Measurements from ENCODE around the gene CIRBP. TPM values are rescaled to one million over a fixed set of nuclear protein-coding genes. Genes with fewer than 3 reads are reported as not detected.

The CIRBP gene
- total and polyA plus RNA-seq, 9 of the 15 experiments (the other 6 are each of a cell fraction or from before 2014, with no cell fraction given): 20.5 to 327 (median 176) TPM

GRCh38 chr19:1269065-1269477 is at the start of gene CIRBP (continued):
- TF ChIP-seq FOXK2 (conservative IDR thresholded peaks at IDR 0.05 in 1 of 2, IDR thresholded peaks at IDR 0.05 in 1 of 2; ENCODE audit: low read depth in 2 of 2) (no peak), ZNF695 (CRISPR knock-in tag; IDR thresholded peaks at IDR 0.05) (no peak), ZNF717 (CRISPR knock-in tag; IDR thresholded peaks at IDR 0.05) (no peak), BRF1 (IDR thresholded peaks at IDR 0.05; ENCODE audit: borderline replicate concordance, extremely low read depth, insufficient read length) (no peak), U2AF1 (optimal IDR thresholded peaks at IDR 0.05; ENCODE audit: low read depth, low read length) (peak; percentile 85), ATF1 (CRISPR knock-in tag; IDR thresholded peaks at IDR 0.05) (0 out of 2 replicates have a peak, but pooled peaks have one; percentile 12), ATF1 (tag; IDR thresholded peaks at IDR 0.05) (peak; percentile 41; the same call in 1 of the 2 replicates), EGR1 (conservative IDR thresholded peaks at IDR 0.05) (peak; percentile 83), ZNF311 (CRISPR knock-in tag; IDR thresholded peaks at IDR 0.05) (no peak), TAF7 (tag; IDR thresholded peaks at IDR 0.05) (peak; percentile 78), ZNF212 (CRISPR knock-in tag; IDR thresholded peaks at IDR 0.05) (peak; percentile 17; the same call in 1 of the 2 replicates), ZFPM2 (CRISPR knock-in tag; IDR thresholded peaks at IDR 0.05) (0 out of 2 replicates have a peak, but pooled peaks have one; percentile 66), DACH1 (IDR thresholded peaks at IDR 0.05; ENCODE audit: partially characterized antibody) (no peak), HNRNPL (IDR thresholded peaks at IDR 0.05; ENCODE audit: low read depth, low read length) (peak; percentile 92), FOXM1 (IDR thresholded peaks at IDR 0.05; ENCODE audit: low read depth) (no peak), FOXM1 (CRISPR knock-in tag; IDR thresholded peaks at IDR 0.05; ENCODE audit: low read depth) (0 out of 2 replicates have a peak, but pooled peaks have one; percentile 39), LEF1 (IDR thresholded peaks at IDR 0.05) (no peak), FIP1L1 (IDR thresholded peaks at IDR 0.05; ENCODE audit: low read depth, low read length, poor library complexity, severe bottlenecking) (no peak), NFYB (IDR thresholded peaks at IDR 0.05; ENCODE audit: extremely low read depth, insufficient read length) (peak; percentile 52), GTF2A2 (tag; IDR thresholded peaks at IDR 0.05) (peak; percentile 98), STAT6 (CRISPR knock-in tag; IDR thresholded peaks at IDR 0.05) (no peak), NUFIP1 (IDR thresholded peaks at IDR 0.05; ENCODE audit: partially characterized antibody) (no peak), BCLAF1 (IDR thresholded peaks at IDR 0.05; ENCODE audit: borderline replicate concordance in 1 of 2, control insufficient read depth in 1 of 2, low read depth in 2 of 2, low read length in 1 of 2) (no peak), ESRRB (CRISPR knock-in tag; IDR thresholded peaks at IDR 0.05; ENCODE audit: borderline replicate concordance) (no peak), MTF1 (CRISPR knock-in tag; IDR thresholded peaks at IDR 0.05; ENCODE audit: borderline replicate concordance) (no peak), SP2 (IDR thresholded peaks at IDR 0.05; ENCODE audit: extremely low read depth, low read depth, low read length, poor library complexity, severe bottlenecking) (peak; percentile 19), ELF2 (CRISPR knock-in tag; IDR thresholded peaks at IDR 0.05) (no peak)

All from K562 (cell line).